ENCODE results near the gene ARHGEF7.
"Not testable (repeated sequence)": the region's sequence is repeated elsewhere in the genome, so short reads cannot be mapped to it uniquely, and the experiment has no call there.

Gene ARHGEF7

DNA sequence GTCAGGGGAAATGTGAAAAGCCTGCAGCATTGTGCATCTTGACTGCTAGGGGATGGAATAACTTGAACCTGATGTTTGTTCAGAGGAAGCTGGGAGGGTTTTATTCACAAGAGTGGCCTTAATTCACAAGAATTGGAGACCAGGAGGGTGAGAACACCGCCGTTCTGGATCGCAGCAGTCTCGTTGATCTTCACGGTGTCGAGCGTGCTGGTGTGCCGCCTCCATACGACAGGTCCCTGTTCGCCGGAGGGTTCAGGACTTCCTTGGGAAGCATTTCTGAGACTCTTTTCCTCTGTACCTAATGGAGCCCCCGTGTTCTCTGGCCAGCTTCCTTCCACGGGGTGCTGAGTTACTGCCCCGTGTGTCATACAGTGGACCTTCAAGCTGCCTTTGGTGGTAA is 66.9 kb downstream of the ARHGEF7 start:
- DNase-seq (ENCODE audit: low read depth), result no peak
- no peak overlapping the region for H3K4me3 ChIP-seq (ENCODE audit: low read depth, low read length)
- TF ChIP-seq, protein P1, sequence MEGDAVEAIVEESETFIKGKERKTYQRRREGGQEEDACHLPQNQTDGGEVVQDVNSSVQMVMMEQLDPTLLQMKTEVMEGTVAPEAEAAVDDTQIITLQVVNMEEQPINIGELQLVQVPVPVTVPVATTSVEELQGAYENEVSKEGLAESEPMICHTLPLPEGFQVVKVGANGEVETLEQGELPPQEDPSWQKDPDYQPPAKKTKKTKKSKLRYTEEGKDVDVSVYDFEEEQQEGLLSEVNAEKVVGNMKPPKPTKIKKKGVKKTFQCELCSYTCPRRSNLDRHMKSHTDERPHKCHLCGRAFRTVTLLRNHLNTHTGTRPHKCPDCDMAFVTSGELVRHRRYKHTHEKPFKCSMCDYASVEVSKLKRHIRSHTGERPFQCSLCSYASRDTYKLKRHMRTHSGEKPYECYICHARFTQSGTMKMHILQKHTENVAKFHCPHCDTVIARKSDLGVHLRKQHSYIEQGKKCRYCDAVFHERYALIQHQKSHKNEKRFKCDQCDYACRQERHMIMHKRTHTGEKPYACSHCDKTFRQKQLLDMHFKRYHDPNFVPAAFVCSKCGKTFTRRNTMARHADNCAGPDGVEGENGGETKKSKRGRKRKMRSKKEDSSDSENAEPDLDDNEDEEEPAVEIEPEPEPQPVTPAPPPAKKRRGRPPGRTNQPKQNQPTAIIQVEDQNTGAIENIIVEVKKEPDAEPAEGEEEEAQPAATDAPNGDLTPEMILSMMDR (IDR thresholded peaks at IDR 0.05; ENCODE audit: control insufficient read depth, extremely low read depth, insufficient read depth), result no peak

DNA sequence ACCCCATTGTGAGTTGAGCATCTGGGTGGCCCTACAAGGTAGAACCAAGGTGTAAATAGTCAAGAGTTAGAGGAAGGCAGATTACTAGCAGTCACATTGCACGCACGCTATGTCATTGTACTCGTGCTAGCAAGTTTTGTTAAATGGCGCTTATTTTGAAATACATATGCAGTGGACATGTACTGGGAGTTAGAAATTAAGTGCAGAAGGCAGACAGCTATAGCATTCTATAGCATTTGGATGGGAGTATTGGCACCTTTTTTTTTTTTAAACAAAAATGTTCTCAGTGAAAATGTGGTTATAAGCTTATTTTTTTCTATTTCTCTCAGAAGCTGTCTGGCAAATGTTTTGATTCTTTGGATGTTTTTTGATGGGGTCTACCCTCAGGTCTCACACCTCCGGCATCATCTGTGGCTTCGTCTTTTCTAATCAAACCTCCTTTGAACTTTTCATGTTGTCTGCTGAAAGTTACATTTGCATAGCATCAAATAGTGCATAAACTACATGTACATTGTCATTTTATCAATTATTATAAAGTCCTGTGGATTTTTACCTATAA is 68.1 kb downstream of the ARHGEF7 start:
- TF ChIP-seq, protein P1 (IDR thresholded peaks at IDR 0.05; ENCODE audit: control insufficient read depth, extremely low read depth, insufficient read depth), result no peak
- DNase-seq (ENCODE audit: low read depth), result no peak
- no peak overlapping the region for H3K4me3 ChIP-seq (ENCODE audit: low read depth, low read length)

DNA sequence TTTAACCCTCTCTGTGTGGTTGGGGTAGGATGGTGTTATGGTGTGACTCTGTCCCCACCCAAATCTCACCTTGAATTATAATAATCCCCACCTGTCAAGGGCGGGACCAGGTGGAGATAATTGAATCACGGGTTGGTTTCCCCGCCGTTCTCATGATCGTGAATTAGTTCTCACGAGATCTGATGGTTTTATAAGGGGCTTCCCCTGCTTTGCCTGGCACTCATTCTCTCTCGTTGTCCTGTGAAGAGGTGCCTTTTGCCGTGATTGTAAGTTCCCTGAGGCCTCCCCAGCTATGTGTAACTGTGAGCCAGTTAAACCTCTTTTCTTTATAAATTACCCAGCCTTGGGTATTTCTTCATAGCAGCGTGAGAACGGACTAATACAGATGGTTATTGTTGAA is 68.8 kb downstream of the ARHGEF7 start:
- no peak overlapping the region for H3K4me3 ChIP-seq (ENCODE audit: low read depth, low read length)
- TF ChIP-seq, protein P1 (IDR thresholded peaks at IDR 0.05; ENCODE audit: control insufficient read depth, extremely low read depth, insufficient read depth), result no peak
- no peak for DNase-seq (ENCODE audit: low read depth)

DNA sequence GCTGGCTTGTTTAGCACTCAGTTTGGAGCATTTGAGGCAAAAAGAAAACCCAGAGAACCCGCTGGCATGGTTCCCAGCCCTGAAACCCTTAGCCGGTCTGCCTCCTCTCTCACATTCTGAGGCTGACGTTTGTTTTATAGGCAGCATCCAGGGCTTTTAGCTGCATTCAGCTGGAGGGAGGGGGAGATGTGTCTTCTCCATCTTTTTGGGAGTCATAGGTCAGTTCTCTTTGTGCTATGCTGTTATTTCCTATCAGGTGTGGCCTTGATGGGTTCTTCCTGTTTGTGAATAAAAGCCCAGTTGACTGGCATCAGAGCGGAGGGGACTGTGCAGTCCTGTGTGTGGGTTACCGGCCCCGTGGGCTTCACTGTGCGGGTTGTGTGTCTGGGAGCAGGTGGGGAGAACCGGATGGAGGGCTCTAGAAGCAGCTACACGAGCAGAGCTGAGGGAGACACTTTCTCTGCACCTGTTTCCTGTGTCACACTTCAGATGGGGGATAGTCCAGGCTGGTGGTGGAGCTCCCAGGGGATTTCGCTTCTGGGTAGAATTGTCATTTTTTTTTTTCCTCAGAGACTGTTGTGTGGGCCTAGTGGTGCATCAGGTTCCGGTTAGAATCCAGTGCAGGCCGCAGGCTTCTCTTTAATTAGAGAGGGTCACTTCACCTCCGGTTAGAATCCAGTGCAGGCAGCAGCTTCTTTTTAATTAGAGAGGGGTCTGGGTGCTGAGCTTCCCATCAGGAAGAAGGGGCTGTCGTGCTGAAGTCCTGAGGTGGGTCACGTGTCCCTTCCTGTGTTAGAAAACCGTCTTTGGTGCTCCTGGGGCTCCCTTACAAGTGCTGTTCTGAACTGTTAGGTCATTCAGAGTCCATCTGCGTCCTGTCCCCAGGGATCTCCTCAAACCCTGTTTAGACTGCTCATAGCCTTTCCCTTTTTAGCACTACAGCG is 69.6 kb downstream of the ARHGEF7 start:
- no peak for DNase-seq (ENCODE audit: low read depth)
- no peak overlapping the region for H3K4me3 ChIP-seq (ENCODE audit: low read depth, low read length)
- TF ChIP-seq, protein P1 (IDR thresholded peaks at IDR 0.05; ENCODE audit: control insufficient read depth, extremely low read depth, insufficient read depth), result no peak

DNA sequence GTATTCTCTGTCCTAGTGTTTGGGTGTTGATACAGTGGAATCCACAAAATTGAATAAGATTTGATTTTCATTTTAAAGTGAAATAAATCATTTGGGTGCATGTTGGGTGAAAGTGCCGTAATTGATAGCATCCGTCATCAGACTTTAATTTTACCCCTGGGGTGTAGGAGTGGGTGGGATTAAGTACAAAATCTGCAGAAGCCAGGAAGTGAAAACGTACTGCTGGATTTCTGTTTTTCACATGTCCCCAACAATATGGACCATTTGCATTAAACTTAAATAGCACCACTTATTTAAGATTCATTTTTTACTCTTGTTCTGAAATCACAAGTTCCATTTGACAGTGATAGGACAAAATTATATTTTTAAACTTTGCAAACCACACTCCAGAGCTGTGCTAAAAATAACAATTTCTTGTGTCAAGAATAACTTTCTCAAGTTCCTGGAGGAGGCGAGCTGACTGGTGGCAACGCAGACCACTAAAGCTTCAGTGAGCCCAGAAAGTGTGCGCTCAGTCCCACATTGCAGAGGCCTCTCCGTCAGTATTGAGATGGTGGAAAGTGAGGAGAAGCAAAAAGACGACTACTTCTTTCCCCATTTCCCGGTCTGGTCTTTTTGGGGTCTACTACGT is 71.3 kb downstream of the ARHGEF7 start:
- TF ChIP-seq, protein P1 (IDR thresholded peaks at IDR 0.05; ENCODE audit: control insufficient read depth, extremely low read depth, insufficient read depth), result no peak
- H3K4me3 ChIP-seq (ENCODE audit: low read depth, low read length), result no peak overlapping the region
- no peak for DNase-seq (ENCODE audit: low read depth)

DNA sequence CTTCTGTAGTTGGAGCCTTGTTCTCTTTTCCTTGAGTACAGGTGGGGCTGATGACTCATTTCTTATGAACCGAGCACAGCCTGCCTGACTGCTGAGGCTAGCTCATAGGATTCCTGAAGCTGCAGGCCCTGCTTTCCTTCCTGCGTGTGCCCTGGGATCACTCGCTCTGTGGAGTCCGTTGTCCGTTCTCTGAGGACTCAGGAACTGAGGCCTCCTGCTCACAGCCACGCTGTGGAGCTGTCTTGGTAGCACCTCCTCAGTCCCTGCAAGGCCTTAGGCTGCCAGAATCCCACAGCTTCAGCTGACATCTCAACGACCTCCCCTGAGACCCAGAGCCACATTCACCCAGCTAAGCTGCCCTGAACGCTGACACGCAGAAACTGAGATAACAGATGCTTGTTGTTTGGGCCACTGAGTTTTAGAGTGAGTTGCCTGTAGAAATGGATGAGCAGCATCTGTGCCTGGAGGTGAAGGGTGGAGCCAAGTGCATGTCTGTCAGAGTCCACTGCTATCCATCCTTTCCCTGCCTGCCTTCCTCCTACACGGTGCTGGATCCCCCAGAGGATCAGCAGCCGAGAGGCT is 72.9 kb downstream of the ARHGEF7 start:
- no peak overlapping the region for H3K4me3 ChIP-seq (ENCODE audit: low read depth, low read length)
- TF ChIP-seq, protein P1 (IDR thresholded peaks at IDR 0.05; ENCODE audit: control insufficient read depth, extremely low read depth, insufficient read depth), result no peak
- no peak for DNase-seq (ENCODE audit: low read depth)

DNA sequence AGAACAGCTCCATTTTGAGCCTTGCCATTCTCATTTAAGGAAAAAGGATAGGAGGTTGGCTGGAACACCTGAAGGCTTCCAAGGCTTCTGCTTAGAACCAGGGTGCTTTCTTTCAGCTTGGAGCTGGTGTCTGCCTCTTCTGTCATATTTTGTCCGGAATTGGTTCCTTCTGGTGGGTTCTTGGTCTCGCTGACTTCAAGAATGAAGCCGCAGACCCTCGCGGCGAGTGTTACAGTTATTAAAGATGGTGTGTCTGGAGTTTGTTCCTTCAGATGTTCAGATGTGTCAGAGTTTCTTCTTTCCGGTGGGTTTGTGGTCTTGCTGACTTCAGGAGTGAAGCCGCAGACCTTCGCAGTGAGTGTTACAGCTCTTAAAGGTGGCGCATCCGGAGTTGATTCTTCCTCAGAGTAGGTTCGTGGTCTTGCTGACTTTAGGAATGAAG is 74.0 kb downstream of the ARHGEF7 start:
- H3K4me3 ChIP-seq (ENCODE audit: low read depth, low read length); DNase-seq (ENCODE audit: low read depth): not testable (repeated sequence)

DNA sequence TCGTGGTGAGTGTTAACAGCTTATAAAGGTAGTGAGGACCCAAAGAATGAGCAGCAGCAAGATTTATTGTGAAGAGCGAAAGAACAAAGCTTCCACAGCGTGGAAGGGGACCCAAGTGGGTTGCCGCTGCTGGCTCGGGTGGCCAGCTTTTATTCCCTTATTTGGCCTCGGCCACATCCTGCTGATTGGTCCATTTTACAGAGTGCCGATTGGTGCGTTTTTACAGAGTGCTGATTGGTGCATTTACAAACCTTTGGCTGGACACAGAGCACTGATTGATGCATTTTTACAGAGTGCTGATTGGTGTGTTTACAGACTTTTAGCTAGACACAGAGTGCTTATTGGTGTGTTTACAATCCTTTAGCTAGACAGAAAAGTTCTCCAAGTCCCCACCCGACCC is 74.4 kb downstream of the ARHGEF7 start:
- not testable (repeated sequence) for DNase-seq (ENCODE audit: low read depth); H3K4me3 ChIP-seq (ENCODE audit: low read depth, low read length)

DNA sequence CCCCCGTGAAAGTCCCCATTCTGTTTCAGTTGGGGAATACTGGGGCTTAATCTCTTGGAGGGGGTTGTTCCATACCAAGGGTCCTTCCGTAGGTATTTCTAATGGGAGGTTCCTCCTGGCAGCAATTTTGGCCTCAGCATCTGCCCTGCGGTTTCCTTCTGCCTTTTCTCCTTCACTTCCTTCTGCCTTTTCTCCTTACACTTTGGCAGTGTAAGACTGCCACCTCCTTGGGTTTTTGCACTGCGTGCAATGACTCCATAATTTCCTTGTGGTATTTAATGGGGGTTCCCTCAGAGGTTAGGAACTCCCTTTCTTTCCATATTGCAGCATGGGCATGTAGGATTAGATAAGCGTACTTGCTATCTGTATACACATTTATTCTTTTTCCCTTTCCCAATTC is 78.1 kb downstream of the ARHGEF7 start:
- DNase-seq (ENCODE audit: low read depth); H3K4me3 ChIP-seq (ENCODE audit: low read depth, low read length): not testable (repeated sequence)

DNA sequence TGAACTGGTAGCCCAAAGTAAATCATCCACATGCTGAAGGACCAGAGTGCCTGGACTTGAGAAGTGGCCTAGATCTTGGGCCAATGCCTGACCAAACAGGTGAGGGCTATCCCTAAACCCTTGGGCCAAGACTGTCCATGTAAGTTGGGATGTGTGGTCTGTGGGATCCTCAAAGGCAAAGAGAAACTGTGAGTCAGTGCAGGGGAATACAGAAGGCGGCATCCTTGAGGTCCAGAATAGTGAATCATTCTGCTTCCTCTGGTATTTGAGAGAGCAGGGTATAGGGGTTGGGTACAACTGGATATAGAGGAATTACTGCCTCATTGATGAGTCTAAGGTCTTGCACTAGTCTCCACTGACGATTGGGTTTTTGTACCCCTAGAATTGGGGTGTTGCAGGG is 79.5 kb downstream of the ARHGEF7 start:
- DNase-seq (ENCODE audit: low read depth); H3K4me3 ChIP-seq (ENCODE audit: low read depth, low read length): not testable (repeated sequence)

All from LNCaP clone FGC (cell line).